NCI-H2107 (cell line): ENCODE data around the gene DDX56.
"Not testable (repeated sequence)": the region's sequence is repeated elsewhere in the genome, so short reads cannot be mapped to it uniquely, and the experiment has no call there.

Experiments used
- DNase-seq: peaks from one replicate; lab custom pipeline; 2025; lab: John Stamatoyannopoulos, UW

DDX56 gene

GRCh38 chr7:44562622-44562962 is 11.1 kb downstream of the DDX56 start:
- DNase-seq, result not testable (repeated sequence)

- no peak for DNase-seq
These were observed 11.6 kb downstream of the DDX56 start for GRCh38 chr7:44561962-44562621.

- DNase-seq, result no peak
These were observed 12.2 kb downstream of the DDX56 start for GRCh38 chr7:44561481-44561880.

- DNase-seq, result no peak
These were observed 14.2 kb downstream of the DDX56 start for GRCh38 chr7:44559485-44559884.

GRCh38 chr7:44557485-44557884 is 16.2 kb downstream of the DDX56 start:
- no peak for DNase-seq

- DNase-seq, result no peak
These were observed 18.4 kb downstream of the DDX56 start for GRCh38 chr7:44555350-44555749.

- DNase-seq, result not testable (repeated sequence)
These were observed 21.2 kb downstream of the DDX56 start for GRCh38 chr7:44552473-44553005.

- no peak for DNase-seq
These were observed 24.3 kb downstream of the DDX56 start for GRCh38 chr7:44549457-44549856.

- DNase-seq, result no peak
These were observed 24.8 kb downstream of the DDX56 start for GRCh38 chr7:44548893-44549292.

- DNase-seq, result no peak
These were observed 26.0 kb downstream of the DDX56 start for GRCh38 chr7:44547536-44548231.

GRCh38 chr7:44541876-44542610 is 31.7 kb downstream of the DDX56 start:
- DNase-seq, result no peak

- no peak for DNase-seq
These were observed 32.5 kb downstream of the DDX56 start, which contains the start of gene NPC1L1 for GRCh38 chr7:44541028-44541869. Gene NPC1L1, minus strand, starts transcription at chr7:44541330. Its CDS starts 71 bp downstream, at chr7:44541259.

- no peak for DNase-seq
These were observed 33.1 kb downstream of the DDX56 start for GRCh38 chr7:44540592-44541027.

- DNase-seq, result no peak
These were observed 33.8 kb downstream of the DDX56 start for GRCh38 chr7:44539669-44540506.

- DNase-seq, result no peak
These were observed 34.7 kb downstream of the DDX56 start for GRCh38 chr7:44538798-44539668.

GRCh38 chr7:44538093-44538797 is 35.5 kb downstream of the DDX56 start:
- DNase-seq, result no peak

GRCh38 chr7:44537442-44537841 is 36.3 kb downstream of the DDX56 start:
- DNase-seq, result no peak

- DNase-seq, result no peak
These were observed 37.6 kb downstream of the DDX56 start for GRCh38 chr7:44536090-44536489.
